IMR-90 (cell line): ENCODE measurements around the gene MAGED2.

Source experiments
- CTCF ChIP-seq: conservative IDR thresholded peaks from 2 replicates; pipeline ENCODE4 v1.5.1; 2012; ENCODE audit warnings: mild to moderate bottlenecking, low read depth, low read length, improper control_type of control experiment
- RAD21 ChIP-seq: IDR thresholded peaks from 2 replicates; pipeline ENCODE4 v1.6.1; 2012; ENCODE audit warnings: low read length, improper control_type of control experiment
- RCOR1 ChIP-seq: IDR thresholded peaks from 2 replicates; pipeline ENCODE4 v1.6.1; 2012; ENCODE audit warnings: mild to moderate bottlenecking, low read length, improper control_type of control experiment; ENCODE audit not compliant: insufficient replicate concordance
- SMC3 ChIP-seq: fragments of 150-350 bp; IDR thresholded peaks from 2 replicates; pipeline ENCODE4 v1.6.1; 2016; ENCODE audit warnings: low read depth, mild to moderate bottlenecking, antibody characterized with exemption, low read length, moderate library complexity

- TF ChIP-seq RAD21, result no peak
- no peak for TF ChIP-seq RCOR1
- TF ChIP-seq SMC3, result no peak
- no peak for TF ChIP-seq CTCF
Measured at GRCh38 chrX:54807524-54808108, at the start of gene MAGED2.
